HG03066 (cell line): ENCODE data around the gene TRAF2.

Experiments used
- ATAC-seq: cut with Tn5 transposase; IDR thresholded peaks from one replicate; pipeline ENCODE4 v1.9.1; 2021; ENCODE audit warnings: low read depth; ENCODE audit not compliant: unreplicated experiment

TRAF2 gene

DNA sequence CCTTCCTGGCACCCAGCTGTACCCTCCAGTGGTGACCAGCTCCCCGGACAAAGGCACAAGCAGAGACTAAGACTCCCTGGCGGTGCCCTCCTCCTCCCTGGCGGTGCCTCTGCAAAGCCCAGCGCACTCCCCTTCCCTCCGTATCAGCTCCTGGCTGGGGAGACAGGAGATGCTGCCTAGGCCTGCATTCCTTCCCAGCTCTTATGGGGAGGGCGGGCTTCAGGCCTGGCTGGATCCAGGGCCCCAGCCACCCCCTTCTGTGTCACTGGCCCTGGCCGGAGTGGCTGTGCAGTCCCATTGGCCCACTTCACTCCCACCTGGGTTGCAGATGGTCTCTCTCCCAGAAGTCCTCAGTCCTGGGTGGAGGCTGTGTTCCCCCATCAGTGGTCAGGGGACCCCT is 72.2 kb downstream of the TRAF2 start:
- no peak for ATAC-seq

DNA sequence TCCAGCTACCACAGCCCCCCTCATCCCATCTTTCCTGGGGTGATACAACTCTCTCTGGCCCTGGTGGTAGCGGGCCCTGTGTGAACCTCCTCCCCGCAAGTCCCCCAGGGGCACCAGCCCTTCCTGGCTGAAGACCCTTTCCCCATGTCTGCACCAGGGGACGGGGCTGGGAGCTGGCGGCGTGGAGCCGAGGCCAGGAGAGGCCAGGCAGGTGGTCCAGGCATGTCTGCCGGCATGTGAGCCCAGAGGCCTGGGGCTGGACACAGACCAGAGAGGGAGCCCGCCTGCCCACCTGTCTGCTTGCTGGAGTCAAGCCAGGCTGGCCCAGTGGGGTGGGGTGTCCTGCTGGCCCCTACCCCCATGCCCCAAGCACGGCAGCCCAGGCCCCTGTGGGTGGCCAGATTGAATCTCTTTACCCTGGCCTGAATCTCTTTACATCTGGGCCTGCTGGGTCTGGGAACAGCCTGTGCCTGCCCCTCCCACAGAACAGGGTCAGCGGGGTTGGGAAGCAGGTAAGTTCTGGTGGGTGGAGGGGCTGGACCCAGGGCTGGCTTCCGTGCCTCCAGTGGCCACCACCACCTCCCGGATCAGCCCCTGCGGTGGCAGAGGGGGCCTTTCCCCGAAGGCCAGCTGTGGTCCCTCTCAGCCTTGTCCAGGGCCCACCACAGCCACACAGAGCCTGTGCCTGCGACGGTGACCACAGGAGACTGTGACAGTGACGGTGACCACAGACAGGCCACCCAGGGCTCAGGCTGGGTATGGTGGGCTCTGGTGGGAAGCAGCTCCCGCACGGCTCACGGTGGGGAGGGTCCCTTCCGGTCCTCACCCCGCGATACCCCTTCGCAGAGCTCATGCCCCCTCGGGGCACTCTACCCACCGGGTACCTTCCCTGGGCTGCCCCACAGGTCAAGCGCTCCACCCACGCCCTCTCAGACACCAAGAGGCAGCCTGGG is 72.9 kb downstream of the TRAF2 start:
- ATAC-seq, result no peak

DNA sequence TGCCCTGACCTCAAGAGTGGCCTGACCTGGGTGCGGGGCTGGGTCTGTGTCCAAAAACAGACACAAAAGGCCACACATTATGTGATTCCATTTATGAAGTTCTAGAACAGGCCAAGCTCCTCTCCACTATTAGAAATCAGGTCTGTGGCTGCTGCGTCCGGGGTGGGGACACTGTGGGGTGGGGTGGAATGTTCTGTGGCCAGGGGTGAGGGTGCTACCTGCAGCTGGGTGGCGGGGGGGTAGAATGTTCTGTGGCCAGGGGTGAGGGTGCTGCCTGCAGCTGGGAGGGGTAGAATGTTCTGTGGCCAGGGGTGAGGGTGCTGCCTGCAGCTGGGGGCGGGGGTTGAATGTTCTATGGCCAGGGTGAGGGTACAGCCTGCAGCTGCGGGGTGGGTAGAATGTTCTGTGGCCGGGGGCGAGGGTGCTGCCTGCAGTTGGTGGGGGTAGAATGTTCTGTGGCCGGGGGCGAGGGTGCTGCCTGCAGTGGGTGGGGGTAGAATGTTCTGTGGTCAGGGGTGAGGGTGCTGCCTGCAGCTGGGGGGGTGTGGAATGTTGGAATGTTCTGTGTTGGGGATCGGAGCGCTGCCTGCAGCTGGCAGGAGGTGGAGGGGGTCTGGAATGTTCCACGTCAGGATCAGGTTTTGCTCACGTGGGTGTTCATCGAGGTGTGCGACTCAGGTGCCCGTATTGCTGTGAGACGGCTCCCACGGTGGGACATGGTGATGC is 74.1 kb downstream of the TRAF2 start:
- ATAC-seq, result no peak

DNA sequence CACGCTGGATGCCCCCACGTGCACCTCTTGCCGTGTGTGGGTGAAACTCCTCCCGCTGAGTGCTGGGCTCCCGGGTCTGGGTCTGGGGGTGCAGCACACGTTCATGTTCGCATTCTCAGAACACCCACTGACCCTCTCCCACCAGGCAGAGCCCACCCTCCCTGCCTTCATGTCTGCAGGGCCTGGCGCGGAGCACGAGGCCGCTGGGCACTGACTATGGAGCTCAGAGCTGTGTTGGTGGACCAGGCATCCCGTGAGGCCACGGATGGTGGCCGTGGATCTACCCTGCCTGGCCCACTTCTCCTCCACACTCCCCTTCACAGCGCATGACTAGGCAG is 74.6 kb downstream of the TRAF2 start:
- ATAC-seq, result no peak

DNA sequence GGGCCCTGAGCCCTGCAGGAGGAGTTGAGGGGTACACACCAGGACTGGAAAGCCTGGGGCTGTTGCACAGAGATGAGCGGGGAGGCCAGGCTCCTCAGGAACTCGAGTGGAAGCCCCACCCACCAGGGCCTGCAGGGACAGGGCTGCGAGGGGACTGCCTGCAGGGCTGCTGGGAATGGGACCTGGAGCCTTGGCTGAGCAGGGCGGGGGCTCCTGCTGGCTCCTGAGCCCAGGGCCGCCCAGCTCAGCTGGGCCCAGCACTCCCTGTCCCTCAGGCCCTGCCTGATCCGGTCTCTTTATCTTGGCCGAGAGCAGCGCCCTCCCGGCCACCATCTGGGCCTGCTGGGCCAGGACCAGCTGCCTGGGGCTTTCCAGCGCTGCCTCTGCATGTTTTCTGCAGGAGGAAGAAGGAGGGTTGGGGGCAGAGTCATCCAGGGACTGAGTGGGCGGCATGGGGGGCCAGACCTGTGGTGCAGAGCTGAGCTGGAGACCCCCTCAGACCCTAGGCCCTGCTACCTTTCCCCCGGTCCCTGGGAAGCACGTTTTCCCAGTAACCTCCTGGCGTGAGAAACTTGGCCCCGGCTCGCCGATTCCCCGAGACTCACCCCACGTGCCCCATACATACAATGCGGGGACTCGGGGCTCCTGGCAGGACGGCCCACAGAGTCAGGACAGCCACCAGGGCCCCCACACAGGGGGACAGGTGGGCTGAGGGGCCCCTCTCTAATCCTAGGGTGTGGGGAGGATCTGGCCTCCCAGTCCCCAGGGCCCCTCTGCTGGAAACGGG is 75.2 kb downstream of the TRAF2 start:
- ATAC-seq, result no peak

DNA sequence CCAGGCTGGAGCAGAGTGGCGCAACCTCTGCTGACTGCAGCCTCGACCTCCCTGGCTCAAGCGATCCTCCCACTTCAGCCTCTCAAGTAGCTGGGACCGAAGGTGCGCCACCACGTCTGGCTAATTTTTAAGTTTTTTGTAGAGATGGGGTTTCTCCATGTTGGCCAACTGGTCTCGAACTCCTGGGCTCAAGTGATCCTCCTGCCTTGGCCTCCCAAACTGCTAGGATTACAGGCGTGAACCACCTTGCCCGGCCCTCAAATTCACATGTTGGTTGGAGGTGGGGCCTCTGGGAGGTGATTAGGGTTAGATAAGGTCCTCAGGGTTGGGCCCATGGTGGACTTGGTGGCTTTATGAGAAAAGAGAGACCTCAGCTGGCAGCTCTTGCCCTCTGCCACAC is 75.8 kb downstream of the TRAF2 start:
- no peak for ATAC-seq

DNA sequence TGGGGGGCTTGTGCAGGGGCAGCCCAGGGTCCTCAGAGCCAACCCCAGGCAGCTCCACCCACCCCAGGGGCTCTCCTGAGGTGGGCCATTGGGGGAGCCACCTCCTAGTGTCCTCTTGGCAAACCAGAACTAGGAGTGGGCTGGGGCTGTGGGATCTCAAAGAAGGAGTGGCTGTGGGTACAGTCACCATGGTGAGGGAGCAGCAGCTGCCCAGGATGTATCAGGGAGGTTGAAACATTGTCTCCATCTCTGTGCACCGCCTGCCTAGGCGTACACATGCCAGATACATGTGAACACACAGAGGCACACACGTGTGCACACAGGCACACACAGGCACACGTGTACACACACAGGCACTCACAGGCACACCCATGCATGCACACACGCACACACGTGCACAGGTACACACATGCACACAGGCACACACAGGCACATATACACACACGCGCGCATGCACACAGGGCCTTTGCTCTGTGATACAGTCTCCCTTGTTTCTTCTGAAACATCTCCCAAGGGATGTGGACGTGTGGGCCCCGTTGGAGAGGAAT is 76.5 kb downstream of the TRAF2 start:
- ATAC-seq, result no peak

DNA sequence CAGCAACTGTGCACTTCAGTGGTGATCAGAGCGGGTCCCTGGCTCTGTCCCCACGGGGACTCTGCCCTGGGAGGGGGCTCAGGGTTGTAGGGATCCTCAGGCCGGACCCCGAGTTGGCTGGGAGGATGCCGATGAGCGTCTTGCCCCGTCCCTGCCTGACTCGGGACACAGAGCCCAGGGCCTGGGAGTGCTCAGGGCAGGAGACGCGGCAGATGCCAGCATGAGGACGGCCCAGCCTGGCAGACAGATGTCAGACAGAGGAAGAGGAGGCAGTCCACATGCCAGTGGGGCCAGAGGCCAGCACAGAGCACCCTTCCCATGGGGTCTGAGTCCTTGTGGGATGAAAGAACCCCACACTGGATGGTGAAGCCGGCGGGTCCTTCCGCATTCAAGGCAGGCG is 77.0 kb downstream of the TRAF2 start:
- no peak for ATAC-seq

DNA sequence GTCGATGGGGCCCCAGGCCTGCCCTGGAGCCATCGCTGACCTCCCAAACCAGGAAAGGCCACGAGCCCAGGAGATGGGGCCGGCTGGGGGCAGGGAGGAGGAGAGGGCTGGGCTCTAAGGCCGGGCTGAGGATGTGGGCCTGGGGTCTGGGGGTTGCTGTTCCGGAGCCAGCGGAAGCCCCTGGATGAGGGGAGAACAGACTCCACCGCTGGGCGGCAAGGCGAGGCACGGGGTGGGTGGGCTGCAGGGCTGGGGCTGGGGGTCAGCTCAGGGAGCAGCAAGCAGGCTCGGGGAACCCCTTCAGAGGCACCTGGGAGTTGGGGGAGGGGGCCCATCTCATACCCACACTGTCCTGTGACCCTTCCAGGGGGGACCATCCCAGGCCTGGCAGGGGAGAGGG is 77.4 kb downstream of the TRAF2 start:
- no peak for ATAC-seq

DNA sequence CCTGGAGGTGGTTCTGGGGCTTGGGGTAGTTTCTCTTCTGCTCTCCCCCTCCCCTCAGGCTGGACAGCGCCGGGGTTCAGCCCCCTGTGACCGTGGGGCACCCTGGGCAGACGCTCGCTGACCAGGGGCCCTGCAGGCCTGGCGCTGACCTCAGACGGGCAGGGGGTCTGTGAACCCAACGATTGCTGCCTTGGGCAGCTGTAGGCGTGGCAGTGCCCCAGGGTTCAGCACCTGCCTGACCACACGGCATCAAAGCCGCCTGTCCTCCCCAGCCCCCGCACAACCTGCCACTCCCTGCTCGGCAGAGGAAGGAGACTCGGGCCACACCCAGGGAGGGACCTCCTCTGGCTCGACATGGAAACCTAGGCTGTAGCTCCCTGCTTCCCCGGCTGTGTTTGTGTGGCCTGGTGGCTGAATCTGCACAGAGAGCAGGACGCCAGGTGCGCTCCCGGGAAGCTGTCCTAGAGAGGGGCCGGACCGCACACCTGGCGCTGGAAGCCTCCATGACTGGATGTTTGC is 77.9 kb downstream of the TRAF2 start:
- no peak for ATAC-seq

DNA sequence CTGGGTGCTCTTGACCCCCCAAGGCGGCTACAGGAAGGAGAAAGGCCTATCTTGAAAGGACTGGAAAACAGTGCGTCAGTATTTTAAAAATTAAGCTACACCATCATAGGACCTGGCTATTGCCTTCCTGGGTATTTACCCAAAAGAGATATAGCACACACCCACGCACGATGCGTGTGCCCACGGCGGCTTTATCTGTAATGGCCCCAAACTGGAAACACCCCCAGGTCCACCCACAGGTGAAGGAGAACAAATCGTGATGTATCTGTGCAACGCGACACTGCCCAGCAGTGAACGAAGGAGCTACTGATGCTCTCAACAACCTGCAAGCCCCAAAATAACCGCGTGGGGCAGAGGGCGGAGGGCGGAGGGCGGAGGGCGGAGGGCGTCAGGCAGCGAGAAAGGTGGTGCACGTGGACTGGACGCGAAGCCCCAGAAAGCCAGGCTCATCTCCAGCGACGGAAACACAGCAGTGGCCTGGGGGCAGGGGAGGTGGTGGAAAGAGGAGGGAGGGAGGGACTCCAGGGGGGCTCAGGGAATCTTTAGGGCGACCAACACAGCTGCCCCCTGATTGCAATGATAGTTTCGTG is 78.6 kb downstream of the TRAF2 start:
- no peak for ATAC-seq

DNA sequence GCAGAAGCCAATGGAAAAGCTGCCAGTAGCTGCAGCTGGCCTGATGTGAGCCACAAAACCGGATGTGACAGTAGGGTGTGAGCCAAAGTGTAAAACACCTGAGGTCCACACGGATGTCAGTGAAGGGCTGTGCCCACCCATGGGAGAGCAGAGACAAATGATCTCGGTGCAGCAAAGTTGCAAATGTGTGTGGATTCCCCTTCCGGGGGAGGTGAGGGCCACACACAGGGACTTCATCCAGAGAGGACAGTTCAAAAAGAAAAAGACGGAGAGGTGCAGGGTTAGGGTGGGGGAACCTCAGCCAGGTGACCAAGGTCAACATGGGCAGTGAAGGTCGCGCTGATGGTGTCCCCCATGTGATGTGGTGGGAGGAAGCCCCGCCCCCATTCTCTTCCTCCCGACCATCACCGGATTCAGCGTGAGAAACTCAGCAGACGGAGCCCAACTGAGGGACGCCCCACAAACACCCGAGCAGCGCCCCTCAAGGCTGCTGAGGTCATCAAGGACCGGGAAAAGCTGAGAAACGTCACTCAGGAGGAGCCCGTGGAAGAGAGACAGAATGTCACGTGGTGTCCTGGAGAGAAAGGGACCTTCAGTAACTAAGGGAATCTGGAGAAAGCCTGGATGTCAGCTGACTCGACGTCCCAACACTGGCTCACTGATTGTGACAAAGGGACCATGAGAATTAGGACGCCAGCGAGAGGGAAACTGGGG is 79.6 kb downstream of the TRAF2 start:
- no peak for ATAC-seq

DNA sequence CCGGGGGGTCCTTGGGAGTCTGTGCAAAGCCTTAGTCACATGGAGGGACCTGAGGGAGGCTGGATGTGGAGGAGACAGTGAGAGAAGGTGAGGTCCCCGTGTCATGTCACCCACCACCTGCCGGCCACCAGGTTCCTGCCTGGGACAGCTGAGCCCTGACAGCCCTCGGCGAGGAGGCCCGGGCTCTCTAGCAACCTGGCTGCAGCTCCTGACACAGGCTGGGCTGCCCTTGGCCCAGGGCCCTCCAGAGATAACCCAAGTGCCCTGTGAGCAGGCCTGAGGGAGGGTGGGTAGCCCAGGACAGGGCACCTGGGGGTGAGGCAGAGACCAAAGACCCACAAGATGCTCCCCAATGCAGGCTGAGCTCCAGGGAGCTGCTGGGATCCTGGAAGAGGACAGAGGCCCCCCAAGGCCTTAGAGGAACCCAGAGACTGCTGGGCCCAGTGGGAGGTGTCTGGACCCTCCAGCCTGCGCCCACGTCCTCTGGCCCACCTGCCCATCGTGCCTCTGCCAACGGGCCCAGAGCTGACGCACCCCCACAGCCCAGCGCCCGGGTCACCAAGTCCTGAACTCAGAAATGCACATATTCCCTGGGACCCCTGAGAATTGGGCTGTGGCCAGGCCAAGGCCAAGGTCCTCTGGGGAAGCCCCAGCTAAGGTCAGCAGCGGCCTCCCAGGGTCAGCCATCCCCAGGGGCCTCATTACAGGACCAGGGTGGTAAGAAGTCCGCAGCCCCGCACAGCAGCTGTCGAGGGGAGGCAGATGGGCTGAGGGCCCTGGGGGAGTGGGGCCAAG is 82.2 kb downstream of the TRAF2 start:
- ATAC-seq, result no peak

DNA sequence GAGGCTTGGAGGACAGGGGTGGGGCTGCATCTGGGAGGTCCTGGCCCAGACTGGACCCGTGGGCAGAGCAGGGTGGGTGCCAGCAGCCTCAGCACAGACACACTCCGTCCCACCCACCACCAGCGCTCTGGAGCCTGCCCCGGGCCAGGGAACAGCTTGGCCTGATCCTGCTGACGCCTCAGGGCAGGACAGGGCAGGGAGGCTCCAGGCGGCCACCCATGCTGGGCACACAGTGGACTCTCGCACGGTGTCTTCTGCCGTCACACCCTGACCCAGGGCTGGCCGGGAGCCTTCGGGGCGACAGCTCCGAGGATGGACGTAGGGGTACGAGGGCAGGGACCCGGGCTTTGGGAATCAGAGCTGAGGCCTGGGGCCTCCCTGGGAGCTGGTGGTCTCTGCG is 82.8 kb downstream of the TRAF2 start:
- ATAC-seq, result no peak

DNA sequence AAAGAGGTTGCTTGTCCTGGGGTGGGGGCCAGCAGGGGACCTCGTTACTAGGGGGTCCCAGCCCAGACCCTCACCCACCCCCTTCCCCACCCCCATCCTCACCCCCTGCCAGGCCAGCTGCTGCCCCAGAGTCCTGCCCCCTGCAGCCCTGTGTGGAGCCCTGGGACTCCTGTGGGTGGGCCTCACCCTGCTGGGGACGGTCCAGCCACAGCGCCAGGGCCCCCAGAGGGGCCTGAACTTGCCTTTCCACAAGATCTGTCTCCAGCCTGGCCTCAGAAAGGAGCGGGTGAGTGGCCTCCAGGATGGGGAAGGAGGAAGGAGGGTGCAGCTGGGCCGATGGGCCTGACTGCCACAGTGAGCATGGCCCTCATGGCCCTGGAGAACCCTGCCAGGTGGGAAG is 83.5 kb downstream of the TRAF2 start:
- no peak for ATAC-seq

DNA sequence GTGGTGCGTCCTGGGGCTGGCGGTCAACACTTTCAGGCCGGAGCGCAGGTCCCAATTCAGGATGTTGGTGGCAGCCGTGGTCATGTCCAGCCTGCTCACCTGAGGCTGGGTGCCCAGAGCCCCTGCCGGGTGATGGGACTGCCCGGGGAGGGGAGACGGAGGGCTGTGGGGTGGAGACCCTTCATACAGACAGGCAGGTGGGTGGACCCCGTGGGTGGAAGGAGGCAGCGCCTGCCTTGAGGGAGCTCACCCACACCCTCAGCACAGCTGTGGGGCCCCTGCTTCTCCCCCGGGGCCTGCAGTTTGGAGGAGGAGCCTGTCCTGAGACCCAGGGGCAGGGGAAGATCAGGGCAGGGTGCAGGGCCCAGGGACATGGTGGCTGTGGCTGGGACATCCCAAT is 84.0 kb downstream of the TRAF2 start:
- ATAC-seq, result no peak

DNA sequence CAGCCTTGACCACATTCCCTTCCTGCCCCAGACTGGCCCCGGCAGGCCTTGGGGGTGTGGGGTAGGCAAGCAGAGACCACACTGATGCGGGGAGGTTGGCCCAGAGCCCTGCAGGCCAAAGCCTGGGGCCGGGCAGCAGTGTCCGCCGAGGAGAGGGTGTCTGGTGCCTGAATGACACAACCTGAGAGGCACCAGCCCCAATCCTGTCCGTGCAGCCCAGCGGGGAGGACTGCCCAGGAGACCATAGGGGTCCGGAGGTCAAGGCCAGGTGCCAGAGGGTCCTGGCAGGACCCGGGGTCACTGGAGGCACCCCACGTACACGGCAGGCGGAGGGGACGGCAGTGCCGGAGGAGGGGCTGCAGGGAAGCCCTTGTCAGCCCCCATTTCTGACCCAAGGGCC is 85.4 kb downstream of the TRAF2 start:
- ATAC-seq, result no peak

DNA sequence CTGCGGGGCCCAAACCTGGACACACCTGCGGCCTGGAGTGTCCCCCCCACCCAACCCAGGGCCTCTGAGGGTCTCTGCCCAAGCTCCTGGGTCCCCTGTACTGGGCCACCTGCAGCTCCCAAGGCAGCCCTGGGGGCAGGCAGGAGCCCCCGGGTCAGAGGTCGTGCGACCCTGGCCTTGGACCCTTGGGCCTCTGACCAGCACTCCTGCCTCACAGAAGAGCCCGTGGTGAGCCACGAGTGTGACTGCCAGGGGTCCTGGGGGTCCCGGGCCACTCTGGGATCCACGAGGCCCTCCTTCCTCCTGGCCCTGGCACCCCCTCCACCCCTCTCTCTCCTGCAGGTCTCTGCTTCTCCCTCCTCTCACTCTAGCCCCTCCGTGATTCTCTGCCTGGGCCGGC is 86.0 kb downstream of the TRAF2 start:
- no peak for ATAC-seq

DNA sequence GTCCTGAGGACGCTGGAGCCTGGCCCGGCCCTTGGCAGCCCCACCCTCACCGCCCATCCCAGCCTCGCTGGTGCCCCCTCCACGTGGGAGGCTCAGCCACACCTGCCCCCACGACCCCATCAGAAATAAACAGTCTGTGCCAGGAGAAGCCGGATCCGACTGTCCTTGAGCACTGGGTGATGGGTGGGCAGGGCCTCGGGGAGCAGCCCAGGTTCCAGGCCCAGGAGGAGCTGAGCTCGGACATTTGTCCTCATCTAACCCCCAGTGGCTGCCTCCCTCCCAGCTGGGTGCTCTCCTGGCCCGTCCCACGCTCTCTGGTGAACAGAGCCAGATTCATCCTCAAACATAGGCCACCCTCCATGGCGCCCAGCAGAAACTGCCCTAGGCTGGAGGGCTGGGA is 86.4 kb downstream of the TRAF2 start:
- ATAC-seq, result no peak
